Keratinocyte (primary cell): ENCODE measurements around the gene STX16.

Experiments used
- CTCF ChIP-seq, 3 experiments: IDR thresholded peaks in 1 of 3; conservative IDR thresholded peaks in 1 of 3; optimal IDR thresholded peaks in 1 of 3; 2 replicates in 2 of 3; 3 replicates in 1 of 3; pipeline versions ENCODE3 to v1.5.1; 2011; ENCODE audit warnings: low read length in 3 of 3, mild to moderate bottlenecking in 3 of 3, moderate library complexity in 2 of 3, control low read depth in 1 of 3, inconsistent platforms in 1 of 3; ENCODE audit not compliant: insufficient read depth in 2 of 3; ENCODE audit errors: extremely low read depth in 1 of 3
- EZH2 ChIP-seq: IDR thresholded peaks from one replicate; pipeline ENCODE4 v1.6.1; 2012; ENCODE audit warnings: inconsistent platforms, mild to moderate bottlenecking, low read length, moderate library complexity

GRCh38 chr20:58616411-58616810 is 34.7 kb upstream of the STX16 start:
- no peak for TF ChIP-seq CTCF (optimal IDR thresholded peaks at IDR 0.05 in 1 of 3, IDR thresholded peaks at IDR 0.05 in 1 of 3, conservative IDR thresholded peaks at IDR 0.05 in 1 of 3; ENCODE audit: extremely low read depth in 1 of 3, insufficient read depth in 2 of 3, low read length in 3 of 3)
- TF ChIP-seq EZH2 = no peak
